ENCODE data around the gene TSPEAR.

Gene TSPEAR

GRCh38 chr21:44478801-44479167 is 232.6 kb downstream of the TSPEAR start:
- no peak for ATAC-seq

DNA sequence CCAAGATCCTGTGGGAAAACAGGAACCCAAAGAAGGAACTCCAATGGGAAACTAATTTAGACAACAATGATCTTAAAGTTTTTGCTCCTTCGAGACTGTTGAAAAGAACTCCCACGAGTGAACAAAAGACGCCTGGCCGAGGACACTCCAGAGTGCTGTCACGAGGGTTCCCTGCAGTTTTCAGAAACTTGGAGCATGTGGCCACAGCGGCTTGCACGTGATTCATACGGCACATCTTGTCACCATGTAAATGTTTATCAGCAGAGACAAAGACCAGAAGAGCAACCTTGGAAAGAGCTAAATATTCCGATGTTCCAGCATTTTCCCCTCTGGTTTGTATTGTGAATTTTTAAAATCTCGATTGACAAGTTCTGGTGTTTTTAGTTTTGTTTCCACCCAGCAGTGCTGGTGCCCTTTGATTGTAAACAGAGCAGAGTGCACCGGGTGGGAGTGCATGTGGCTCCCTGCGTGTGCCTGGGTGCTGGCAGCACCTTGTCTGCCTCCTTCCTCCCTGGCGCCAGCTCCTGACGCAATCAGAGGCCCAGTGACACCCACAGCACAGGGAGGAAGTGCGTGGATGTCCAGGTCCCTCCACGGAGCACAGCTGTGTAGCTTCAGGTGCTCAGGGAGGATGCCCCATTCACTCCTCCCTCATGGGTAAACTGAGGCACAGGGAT is 233.1 kb downstream of the TSPEAR start:
- no peak for ATAC-seq

GRCh38 chr21:44477712-44478111 is 233.7 kb downstream of the TSPEAR start:
- ATAC-seq: no peak

- no peak for ATAC-seq
Measured at GRCh38 chr21:44477131-44477530, 234.2 kb downstream of the TSPEAR start.

GRCh38 chr21:44475266-44475845 is 236.0 kb downstream of the TSPEAR start:
- no peak for ATAC-seq

DNA sequence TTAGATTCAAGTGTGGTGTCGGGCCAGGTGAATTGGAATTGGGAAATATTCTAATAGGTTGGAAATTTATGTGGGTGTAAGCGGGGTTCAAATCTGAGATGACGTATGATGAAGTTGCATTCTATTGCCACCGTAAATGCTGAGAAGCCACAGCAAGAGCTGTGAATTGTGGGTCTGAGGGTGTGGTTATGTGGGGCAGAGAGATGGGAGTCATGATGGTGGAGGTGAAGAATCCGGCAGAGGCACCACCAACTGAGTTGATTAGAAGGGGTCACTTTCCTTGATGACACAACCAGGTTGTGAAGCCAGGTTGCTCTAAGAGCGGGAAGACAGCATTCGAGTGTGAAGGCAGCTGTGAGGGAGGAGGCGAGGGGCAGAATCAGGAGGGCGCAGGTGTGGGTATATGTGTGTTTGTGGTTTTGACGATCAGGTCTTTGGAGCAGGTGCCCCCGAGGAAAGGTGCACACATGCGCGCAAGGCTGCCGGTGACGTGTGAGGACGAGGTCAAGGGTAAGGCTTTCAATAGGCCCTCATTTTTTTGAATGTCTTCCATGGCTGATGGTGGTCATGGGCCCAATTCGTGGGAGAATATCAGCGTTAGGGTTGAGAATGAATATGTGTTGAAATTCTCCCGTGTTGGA is 237.3 kb downstream of the TSPEAR start:
- no peak for ATAC-seq

DNA sequence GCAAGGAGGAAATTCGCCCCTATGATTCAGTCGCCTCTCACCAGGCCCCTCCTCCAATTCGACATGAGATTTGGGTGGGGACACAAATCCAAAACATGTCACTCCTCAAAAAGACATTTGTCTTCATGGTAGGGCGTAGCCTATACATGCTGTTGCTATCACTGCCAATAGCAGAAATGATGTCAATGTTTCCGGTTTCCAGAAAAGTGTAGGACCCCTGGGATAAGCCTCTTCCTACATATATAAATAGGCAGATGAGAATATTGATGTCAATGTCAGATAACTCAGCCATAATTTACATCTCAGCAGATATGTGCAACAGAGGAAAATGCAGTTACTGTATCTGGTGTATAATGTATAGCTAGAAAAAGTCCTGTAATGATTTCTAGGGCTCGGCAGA is 239.4 kb downstream of the TSPEAR start:
- ATAC-seq: no peak

GRCh38 chr21:44471341-44471740 is 240.0 kb downstream of the TSPEAR start:
- no peak for ATAC-seq

- ATAC-seq: no peak
Measured at GRCh38 chr21:44467859-44468195, 243.5 kb downstream of the TSPEAR start.

DNA sequence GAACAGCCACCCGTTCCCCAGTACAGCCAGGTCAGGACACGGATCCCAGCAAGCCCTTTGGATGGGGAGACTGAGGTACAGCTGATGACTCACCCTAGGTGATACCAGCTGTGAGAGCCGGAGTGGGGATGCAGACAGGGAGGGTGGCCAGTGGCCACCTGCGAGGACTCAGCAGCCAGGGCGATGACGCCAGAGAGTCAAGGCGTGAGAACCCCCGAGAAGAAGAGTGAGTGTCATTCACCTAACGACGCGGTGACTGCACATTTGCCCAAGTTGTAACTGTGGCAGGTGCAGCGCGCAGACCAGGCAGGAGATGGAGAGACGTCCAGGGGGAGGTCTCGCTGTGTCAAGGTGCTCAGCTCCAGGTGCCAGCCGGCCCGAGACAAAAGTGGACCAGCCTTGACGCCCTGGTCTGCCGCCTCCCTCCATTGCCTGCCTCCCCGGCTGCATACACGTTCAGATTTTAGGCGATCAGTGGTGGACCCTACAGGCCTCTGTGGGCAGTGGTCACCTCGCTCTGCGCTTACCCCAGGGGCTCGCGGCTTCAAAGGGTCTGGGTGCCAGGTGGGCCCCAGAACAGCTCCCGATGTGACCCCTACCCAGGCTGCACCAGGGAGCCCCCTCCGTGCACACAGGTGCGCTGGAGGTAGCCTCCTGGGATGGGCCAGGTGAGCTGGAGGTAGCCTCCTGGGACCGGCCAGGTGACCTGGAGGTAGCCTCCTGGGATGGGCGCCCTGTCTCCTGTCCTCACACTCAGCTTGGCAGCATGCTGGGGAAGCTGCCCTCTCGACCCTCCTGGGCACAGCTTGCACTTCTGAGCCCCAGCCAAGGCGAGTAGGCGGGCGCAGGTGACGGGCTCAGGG is 244.1 kb downstream of the TSPEAR start:
- no peak for ATAC-seq

DNA sequence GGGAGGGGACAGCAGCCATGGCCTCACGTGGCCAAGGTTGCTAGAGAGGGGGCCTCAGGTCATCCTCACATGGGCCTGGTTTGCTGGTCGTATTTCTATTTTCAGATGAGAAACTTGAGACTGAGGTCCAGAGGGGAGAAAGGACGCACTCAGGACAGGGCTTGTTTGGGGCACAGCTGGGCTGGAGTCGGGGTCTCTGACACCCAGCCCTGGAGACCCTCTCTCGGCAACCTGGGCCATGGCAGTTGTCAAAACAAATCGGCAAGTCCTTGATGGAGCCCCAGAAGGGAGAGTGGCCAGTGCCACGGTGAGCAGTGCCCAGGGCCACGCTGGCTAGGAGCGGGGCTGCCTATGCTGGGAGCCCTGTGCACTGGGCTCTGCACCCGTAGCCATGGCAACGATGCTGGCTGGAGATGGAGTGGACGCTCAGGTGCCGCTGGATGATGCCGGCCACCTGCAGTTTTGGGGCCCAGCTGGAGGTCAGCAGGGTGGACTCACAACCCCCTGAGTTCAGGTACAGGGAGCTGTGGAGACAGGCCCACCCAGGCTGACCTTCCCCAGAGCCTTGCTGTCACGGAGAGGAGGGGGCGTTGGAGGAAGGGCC is 244.9 kb downstream of the TSPEAR start:
- ATAC-seq: no peak

DNA sequence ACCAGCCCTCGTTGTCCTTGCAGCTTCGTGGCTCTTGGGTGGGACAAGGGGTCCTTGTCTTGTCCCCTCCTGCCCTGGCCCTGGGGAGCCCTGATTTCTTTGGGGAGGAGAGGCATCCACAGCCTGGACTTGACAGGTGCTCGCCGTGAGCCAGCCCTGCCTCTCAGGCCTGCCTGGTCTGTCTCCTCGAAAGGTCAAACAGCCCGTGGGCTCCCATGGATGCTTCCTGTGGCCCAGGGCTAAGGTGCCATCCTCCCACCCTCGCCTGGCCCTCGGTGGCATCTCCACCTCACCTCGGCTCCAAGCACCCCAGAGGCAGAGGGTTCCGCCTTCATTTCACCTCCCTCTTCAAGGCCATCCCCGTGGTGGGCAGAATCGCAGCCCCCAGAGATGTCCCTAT is 247.0 kb downstream of the TSPEAR start:
- ATAC-seq: no peak

DNA sequence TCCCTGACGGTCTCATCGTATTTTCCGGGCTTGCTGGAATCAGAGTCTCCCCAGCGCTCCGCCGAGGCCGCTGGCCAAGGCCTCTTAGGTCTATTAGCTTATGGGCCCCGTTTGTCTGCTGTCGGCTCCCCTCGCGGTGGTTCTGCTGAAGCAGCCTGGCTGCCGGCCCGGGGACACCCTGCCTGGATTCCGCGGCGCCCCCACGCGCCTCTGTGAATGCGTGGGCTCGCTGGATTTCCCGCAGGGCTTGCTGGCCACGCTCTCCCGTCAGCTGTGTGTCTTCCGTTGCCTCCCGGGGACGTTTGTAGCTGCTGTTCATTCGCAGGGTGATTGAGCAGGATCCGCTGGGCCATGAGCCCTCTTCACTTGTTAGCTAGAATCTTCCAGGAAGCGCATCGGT is 247.6 kb downstream of the TSPEAR start:
- ATAC-seq: no peak

- no peak for ATAC-seq
Measured at GRCh38 chr21:44462834-44463200, 248.6 kb downstream of the TSPEAR start.

- ATAC-seq: no peak
Measured at GRCh38 chr21:44462086-44462833, 249.1 kb downstream of the TSPEAR start.

- no peak for ATAC-seq
Measured at GRCh38 chr21:44461464-44462001, 249.8 kb downstream of the TSPEAR start.

DNA sequence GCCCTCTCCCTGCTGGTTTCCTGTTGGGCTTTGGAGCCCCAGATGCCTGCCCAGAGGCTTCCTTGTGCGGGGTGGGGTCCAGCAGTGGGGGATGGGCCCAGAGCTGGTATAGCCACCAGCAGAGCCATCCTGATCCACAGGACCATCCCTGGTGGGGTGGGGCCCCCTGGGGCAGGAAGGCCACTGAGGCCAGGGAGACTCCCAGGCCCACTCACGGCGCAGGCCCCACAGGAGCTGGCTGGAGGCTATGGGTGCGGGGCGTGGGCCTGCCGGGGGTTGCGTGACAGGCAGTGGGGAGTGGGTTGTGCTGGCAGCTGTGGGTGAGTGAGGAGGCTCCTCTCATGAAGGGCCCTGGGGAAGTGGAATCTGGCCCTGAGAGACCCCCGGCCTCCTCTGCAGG is 250.4 kb downstream of the TSPEAR start:
- no peak for ATAC-seq

- ATAC-seq: no peak
Measured at GRCh38 chr21:44460441-44460755, 251.0 kb downstream of the TSPEAR start.

DNA sequence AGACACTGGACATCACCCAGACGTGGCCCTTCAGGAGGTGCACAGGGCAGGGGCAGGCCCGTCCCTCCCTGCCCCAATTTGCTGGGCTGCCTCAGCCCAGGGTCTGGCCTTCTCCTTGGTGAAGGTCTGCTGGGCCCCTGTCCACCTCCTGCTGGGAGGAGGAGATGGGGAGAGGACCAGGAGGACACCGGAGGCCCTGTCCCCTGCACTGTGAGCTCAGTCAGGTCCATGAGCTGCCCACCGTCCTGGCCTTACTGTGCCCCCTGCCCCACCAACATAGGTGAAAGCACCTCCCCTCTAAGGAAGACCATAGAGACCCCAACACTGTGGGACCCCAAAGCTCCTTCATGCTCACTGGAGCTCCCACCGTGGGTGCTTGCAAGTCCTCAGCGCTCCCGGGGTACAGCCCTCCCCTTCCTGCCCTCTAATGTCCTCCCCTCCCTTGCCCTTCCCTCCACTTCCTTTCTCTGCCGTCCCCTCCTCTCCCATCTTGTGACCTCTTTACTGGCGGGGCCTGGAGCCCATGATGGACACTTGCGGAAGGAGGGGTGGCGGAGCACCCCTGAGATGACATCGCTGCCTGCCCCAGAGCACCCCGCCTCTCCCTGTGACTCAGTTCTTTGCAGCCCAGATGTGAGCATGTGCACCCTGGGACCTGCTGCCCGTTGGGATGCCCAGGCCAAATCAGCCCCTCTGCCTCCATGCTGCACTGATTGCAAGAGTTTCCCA is 251.5 kb downstream of the TSPEAR start:
- no peak for ATAC-seq

DNA sequence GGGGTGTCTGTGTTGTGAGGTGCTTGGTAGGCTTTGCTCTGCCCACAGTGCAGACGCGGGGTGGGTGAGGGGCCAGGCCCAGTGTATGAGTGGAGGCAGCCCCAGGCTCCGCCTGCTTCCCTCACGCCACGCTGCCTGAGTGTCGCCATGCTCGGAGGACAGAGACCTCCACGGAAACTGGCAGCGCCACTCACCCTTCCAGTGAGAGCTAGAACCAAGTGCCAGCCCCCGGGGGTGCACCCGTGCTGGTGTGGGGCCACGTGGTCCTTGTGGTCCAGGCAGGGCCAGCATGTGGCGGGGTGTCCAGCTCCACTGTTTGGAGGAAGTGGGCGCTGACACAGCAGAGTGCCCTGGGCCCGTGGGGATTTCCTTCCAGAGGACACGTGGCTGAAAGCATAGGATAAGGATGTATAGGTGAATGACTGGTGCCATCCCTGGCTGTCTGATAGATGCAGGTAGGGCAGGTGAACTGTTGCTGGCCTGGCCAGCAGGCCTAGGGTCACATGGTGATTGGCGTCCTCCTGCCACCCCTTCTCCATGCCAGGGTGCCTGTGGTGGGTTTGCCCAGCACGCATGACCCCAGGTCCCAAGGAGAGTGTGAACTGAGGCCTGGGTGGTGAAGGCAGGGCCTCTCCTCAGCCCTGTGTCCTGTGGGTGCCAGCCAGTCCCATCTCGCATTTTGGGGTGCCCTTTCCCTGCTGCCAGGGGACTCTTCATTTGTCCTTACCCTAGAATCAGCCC is 252.2 kb downstream of the TSPEAR start:
- no peak for ATAC-seq

Measured in activated CD4-positive, CD25-positive, alpha-beta regulatory T cell treated with anti-CD3 and anti-CD28 coated beads, Interleukin-2, amount 50 U/mL, for 24 hours (primary cell).